Astrocyte (in vitro differentiated cells and primary cell): ENCODE results near the gene PPP2R2B.

ENCODE experiments used
- EZH2 ChIP-seq: IDR thresholded peaks from 2 replicates; pipeline ENCODE4 v1.6.1; 2012; ENCODE audit warnings: mild to moderate bottlenecking, low read length, inconsistent platforms; ENCODE audit not compliant: insufficient read depth
- TF ChIP-seq, protein P1 (sequence below): IDR thresholded peaks from 2 replicates; pipeline ENCODE4 v1.5.1; 2011; ENCODE audit warnings: low read depth, mild to moderate bottlenecking, inconsistent platforms, low read length, moderate library complexity; ENCODE audit not compliant: insufficient read depth

DNA sequence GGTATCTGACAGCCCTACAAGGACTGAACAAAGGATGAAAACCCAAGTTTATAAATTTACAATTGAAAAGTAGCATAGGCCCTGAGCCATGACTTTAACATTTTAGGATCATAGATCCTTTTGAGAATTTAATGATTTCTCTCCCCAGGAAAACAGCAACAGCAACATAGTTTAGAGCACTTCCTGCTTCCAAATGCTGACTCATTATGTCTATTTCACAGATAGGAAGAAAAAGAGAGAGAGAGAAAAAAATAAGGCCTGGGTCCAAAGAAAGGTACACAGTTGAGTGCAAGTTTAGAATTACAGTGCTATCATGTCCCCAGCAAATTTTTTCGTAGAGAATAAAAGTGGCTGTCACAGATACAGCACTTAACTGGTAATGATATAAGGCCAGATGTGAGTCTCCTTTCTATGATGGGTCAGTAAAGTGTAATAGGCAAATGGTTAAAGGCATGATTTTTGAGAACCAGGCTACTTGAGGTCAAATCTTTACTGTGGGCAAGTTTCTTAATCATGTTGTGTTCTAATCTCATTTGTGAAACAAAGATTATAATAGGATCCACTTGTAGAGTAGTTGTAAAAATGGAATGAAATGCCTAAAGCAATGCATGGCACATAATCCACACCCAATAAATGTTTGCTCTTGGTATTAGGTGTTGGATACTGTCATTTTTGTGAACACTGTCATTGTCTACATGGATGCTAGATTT, 12.3 kb upstream of the PPP2R2B start:
- TF ChIP-seq, protein P1, sequence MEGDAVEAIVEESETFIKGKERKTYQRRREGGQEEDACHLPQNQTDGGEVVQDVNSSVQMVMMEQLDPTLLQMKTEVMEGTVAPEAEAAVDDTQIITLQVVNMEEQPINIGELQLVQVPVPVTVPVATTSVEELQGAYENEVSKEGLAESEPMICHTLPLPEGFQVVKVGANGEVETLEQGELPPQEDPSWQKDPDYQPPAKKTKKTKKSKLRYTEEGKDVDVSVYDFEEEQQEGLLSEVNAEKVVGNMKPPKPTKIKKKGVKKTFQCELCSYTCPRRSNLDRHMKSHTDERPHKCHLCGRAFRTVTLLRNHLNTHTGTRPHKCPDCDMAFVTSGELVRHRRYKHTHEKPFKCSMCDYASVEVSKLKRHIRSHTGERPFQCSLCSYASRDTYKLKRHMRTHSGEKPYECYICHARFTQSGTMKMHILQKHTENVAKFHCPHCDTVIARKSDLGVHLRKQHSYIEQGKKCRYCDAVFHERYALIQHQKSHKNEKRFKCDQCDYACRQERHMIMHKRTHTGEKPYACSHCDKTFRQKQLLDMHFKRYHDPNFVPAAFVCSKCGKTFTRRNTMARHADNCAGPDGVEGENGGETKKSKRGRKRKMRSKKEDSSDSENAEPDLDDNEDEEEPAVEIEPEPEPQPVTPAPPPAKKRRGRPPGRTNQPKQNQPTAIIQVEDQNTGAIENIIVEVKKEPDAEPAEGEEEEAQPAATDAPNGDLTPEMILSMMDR = no peak
- no peak for TF ChIP-seq EZH2
